ENCODE measurements around the gene BEST1.

GRCh38 chr11:61959678-61960077 lies 9.5 kb downstream of the BEST1 start:
- no peak for TF ChIP-seq POLR2A (IDR thresholded peaks at IDR 0.05; ENCODE audit: low read depth, low read length)
- TF ChIP-seq POLR2AphosphoS5 (IDR thresholded peaks at IDR 0.05; ENCODE audit: low read depth, low read length) = no peak
- TF ChIP-seq PAX5 (IDR thresholded peaks at IDR 0.05; ENCODE audit: insufficient read depth, low read length, severe bottlenecking) = no peak
- TF ChIP-seq SPI1 (IDR thresholded peaks at IDR 0.05; ENCODE audit: low read depth, low read length) = no peak
